Occipital lobe (tissue), 2 donors: ENCODE measurements around the gene EDA. TPM values are rescaled to one million over a fixed set of nuclear protein-coding genes. Genes with fewer than 3 reads are reported as not detected.
"Not testable (repeated sequence)": the region's sequence is repeated elsewhere in the genome, so short reads cannot be mapped to it uniquely, and the experiment has no call there.

Experiments
- DNase-seq: peaks from one replicate; lab custom pipeline; 2025; lab: John Stamatoyannopoulos, UW
- total RNA-seq: library from RNA; depleted of rRNA; stranded (reverse); fragments of >200 nt; gene quantifications from one replicate; pipeline ENCODE4 v1.2.3, GENCODE V29; 2014

Gene EDA
- total RNA-seq, 1 donor from 2014 or later, result 5.5 TPM

- DNase-seq, result no peak
Observed at GRCh38 chrX:69746051-69746450, 130.1 kb downstream of the EDA start.

- DNase-seq, result no peak
Observed at GRCh38 chrX:69748055-69748454, 132.1 kb downstream of the EDA start.

DNA sequence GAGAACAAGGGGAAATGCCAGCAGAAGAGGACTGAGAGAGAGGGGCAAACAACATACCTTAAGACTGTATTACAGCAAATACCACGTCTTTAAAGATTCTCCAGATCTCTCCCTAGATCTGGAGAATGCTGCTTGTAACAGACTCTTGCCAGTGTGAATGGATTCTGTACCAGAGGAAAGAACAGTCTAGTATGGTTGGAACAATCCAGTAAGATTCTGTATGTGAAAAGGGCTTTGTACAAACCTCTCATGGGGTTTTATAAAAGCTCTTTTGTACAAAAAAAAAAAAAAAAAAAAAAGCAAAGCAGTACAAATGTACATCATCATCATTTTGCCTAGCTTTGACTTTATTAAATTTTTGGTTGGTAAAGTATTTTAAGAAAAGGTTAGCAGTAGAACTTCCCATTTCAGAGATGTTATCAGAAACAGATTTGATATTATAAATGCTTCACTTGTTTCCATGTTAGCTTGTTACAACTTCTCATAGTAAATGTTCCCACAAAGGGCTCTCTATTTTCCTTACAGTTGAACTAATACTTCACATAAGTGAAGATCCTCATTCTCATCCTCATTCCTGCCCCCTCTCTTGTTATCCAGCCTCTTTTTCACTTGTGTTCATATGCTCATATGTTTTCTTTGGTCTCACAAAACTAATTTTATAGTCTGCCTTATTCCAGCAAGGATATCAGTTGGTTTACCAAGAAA, 144.2 kb downstream of the EDA start:
- no peak for DNase-seq

DNA sequence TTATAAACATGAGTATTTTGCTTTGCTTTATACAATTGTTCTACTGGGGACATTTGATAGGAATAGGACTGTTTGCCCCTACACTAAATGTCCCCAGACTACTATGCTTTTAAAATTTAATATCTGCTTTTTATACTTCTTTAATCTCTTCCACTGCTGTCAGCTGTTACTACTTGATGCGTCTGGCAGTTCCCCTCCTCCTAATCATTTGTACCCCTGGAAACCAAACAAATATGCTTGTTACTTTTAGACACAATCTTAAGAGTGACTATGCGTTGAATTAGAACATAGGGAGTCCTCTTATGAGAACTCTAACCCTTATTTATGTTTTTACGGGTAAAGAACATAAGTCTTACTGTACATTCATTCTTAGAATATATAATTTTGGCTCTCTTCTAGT, 145.7 kb downstream of the EDA start:
- no peak for DNase-seq

GRCh38 chrX:69762340-69762739, 146.4 kb downstream of the EDA start:
- DNase-seq, result no peak

GRCh38 chrX:69793260-69793935, 177.5 kb downstream of the EDA start:
- no peak for DNase-seq

DNA sequence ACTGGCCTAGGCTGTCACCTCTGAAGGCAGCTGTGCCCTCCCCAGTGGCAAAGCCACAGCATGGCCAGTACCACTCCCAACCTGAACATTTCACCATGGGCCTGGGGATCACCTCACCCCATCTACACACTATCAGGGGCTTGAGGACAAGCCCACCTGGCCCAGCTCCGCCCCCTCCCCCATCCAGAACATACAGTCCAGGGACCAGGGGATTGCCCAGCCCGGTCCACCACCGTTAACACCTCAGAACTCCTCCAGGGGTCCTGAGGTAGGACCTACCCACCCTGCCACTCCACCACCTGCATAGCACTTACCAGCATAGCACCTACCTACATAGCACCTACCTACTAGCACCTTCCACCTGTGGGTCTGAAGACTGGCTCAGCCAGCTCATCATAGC, 179.8 kb downstream of the EDA start:
- no peak for DNase-seq

DNA sequence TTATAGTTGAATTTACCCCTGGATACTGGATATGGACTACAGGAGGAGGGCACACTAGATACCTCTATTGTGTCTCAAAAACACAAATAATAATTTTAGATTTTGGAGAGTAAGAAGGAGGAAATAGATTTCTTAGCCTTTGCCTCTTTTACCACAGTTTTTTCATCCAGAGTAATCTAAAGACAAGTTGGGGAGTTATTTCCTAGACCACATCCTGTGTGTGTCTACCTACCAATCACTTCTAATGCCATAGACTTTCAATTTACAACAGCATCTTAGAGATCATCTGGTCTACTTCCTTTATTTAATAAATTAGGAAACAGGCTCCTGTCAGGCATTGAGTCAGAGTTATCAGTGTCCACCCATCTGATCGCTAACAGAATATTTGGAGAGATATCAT, 191.5 kb downstream of the EDA start:
- DNase-seq, result no peak

GRCh38 chrX:69808375-69808774, 192.5 kb downstream of the EDA start:
- DNase-seq, result no peak

DNA sequence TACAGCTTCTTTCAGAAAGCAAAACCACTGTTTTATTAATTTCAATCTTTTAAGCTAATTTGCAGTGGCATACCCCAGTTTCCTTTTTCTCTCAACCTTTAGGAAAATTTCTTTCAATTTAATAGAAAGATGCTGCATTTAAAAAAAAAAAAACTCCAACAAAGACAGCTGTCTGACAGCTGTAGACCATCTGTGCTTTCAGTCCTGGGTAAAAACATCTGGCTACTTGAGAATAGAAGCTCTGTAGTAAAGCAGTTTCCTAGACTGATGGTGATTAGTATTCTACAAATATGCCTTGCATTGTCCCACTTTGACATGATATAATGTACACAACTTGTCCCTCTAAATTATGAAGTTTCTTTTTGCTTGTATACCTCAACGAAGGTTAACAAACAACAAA, 197.8 kb downstream of the EDA start:
- DNase-seq, result no peak

GRCh38 chrX:69815063-69815462, 199.2 kb downstream of the EDA start:
- DNase-seq, result no peak

GRCh38 chrX:69815519-69815918, 199.6 kb downstream of the EDA start:
- DNase-seq, result no peak

- no peak for DNase-seq
Observed at GRCh38 chrX:69844636-69845035, 228.7 kb downstream of the EDA start.

- not testable (repeated sequence) for DNase-seq
Observed at GRCh38 chrX:69859999-69860398, 244.1 kb downstream of the EDA start.

GRCh38 chrX:69876221-69876620, 260.3 kb downstream of the EDA start:
- no peak for DNase-seq

DNA sequence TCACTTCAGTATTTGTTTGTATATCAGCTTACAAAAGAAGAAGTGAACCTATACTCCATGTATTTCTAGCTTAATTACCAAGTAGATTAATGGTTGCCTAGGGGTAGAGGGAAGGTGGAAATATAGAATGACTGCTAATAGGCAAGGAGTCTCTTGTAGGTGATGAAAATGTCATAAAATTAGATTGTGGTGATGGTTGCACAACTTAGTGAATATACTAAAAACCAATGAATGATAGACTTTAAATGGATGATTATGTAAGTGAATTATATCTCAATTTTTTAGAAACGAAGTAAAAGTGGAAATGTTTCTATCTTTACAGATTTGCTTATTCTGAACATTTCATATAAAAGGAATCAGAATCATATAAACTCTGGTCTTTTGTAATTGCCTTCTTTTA, 268.3 kb downstream of the EDA start:
- no peak for DNase-seq

DNA sequence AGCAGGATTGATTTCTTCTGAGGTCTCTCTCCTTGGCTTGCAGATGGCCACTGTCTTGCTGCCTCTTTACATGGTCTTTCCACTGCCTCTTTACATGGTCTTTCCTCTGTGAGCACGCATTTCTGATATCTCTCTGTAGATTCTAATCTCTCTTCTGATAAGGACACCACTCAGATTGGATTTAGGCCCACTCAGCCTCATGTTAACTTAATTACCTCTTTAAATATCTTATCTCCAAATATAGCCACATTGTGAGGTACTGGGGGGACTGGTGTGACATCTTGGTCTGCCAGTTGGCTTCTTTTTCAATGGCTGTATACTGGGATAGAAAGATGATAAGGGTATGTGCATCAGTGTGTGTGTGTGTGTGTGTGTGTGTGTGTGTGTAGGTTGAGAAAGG, 280.1 kb downstream of the EDA start:
- no peak for DNase-seq

- no peak for DNase-seq
Observed at GRCh38 chrX:69900491-69900890, 284.6 kb downstream of the EDA start.

GRCh38 chrX:69906447-69906846, 290.5 kb downstream of the EDA start:
- no peak for DNase-seq

DNA sequence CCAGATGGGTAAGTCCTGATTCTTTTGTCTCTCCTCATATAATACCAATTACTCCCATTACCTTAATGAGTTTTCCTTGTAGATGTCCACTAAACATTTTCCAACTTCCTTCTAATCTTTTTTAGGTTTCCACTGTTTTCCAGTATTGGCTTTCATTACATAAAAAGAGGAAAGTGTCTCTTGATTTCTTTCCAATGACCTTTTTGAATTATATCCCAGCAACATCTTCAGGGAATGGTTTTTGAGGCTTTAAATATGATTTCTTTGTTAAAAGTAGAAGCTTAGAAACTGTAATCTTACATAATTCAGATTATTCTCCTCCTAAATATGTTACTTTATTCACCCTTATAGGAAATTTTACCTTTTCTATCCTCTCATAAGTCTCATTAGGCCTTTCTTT, 298.9 kb downstream of the EDA start:
- no peak for DNase-seq

GRCh38 chrX:69919749-69920148, 303.8 kb downstream of the EDA start:
- no peak for DNase-seq

- no peak for DNase-seq
Observed at GRCh38 chrX:69932323-69932722, 316.4 kb downstream of the EDA start.

DNA sequence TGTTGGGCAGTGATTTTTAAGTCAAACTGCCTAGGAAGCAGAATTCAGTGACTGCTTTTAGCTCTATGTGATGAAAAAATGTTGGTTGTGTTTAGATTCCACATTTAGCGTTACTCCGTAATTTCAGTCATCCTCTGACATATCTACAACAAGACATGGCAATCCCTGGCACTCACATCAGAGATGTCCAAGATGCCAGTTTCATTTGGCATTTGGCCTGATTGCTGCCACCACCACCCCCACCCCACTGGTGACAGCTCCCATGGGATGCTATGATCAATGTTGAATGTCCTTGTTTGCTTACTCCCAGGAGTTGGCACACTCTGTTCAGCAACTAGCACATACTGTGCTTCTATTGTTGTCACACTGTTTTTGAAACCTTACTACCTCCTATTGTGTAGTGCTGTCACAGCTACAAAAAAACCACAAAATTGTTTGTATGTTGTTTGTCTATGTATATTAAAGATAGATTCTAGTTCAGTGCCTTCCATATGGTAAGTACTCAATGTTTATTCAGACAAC, 332.4 kb downstream of the EDA start:
- no peak for DNase-seq
